GM12873 (cell line): ENCODE data around the gene MYF5.

Experiments
- TF ChIP-seq, protein P1 (sequence below): IDR thresholded peaks from 2 replicates; pipeline ENCODE4 v1.5.1; 2012; ENCODE audit warnings: low read depth, mild to moderate bottlenecking, moderate library complexity, low read length, control low read depth; ENCODE audit not compliant: insufficient read depth; ENCODE audit errors: missing control alignments

MYF5 gene

GRCh38 chr12:80714055-80714454 is 2.7 kb upstream of the MYF5 start:
- TF ChIP-seq, protein P1, sequence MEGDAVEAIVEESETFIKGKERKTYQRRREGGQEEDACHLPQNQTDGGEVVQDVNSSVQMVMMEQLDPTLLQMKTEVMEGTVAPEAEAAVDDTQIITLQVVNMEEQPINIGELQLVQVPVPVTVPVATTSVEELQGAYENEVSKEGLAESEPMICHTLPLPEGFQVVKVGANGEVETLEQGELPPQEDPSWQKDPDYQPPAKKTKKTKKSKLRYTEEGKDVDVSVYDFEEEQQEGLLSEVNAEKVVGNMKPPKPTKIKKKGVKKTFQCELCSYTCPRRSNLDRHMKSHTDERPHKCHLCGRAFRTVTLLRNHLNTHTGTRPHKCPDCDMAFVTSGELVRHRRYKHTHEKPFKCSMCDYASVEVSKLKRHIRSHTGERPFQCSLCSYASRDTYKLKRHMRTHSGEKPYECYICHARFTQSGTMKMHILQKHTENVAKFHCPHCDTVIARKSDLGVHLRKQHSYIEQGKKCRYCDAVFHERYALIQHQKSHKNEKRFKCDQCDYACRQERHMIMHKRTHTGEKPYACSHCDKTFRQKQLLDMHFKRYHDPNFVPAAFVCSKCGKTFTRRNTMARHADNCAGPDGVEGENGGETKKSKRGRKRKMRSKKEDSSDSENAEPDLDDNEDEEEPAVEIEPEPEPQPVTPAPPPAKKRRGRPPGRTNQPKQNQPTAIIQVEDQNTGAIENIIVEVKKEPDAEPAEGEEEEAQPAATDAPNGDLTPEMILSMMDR: no peak

GRCh38 chr12:80714846-80715245 is 1.9 kb upstream of the MYF5 start:
- TF ChIP-seq, protein P1: no peak

DNA sequence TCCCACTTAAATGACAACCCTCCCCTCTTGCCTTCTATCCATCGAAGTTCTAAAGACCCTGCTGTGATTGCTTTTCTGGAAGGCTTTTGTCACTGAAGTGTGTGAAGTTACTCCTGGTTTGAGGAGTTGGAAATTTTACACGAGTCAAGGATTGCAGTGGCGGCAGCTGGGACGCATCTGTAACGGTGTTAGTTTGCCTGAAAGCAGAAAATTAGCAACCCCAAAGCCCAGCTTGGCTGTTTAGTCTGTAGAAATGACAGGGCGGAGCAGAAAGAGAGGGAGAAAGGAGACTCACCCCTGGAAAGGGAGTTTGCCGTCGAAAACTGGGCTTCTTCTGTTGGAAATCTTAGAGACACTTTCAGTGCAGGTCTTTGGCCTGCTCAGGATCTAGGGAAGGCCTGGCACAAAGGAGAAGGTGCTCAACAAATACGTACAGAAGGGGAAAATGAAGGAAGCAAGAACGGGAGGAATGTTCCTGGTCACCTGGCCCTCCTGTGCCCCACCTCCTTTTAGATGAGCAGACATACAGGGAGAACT is 931 bp upstream of the MYF5 start:
- TF ChIP-seq, protein P1: no peak

DNA sequence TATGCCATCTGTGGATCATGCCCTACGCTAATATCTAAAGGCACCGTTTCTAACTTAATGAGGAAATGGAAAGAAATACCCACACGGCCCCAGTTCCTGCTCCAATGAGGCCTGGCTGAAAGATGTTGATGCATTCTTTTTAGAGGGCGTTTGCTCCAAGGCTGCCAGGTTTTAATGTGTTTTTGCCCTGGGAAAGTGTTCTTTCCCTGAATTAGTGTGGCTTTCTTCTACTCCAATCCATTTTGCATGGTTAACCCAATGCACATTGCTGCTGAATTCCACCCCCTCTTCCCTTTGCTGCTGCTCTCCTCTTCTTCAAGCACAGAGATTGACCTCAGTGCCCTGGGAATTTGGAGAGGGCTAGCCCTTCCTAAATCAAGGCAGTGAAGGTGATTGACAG is 1.1 kb downstream of the MYF5 start:
- TF ChIP-seq, protein P1: no peak

DNA sequence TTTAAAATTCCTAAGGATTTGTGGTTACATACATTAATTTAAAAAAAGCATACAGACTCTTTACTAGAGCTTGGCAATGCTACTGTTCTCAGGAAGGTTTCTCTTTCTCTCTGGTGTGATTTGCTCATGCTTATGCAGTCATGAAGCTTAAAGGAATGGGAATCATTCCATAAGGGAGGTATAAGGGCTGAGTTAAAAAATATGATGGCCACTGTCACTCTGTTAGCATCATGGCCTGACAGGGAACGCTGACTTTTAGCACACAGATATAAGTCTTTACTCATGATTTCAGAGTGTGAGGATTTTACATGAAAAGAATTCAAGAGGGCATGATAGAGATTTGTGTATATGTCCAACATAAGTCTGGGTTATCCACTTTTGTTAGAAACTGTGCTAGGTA is 3.8 kb downstream of the MYF5 start:
- TF ChIP-seq, protein P1: no peak

DNA sequence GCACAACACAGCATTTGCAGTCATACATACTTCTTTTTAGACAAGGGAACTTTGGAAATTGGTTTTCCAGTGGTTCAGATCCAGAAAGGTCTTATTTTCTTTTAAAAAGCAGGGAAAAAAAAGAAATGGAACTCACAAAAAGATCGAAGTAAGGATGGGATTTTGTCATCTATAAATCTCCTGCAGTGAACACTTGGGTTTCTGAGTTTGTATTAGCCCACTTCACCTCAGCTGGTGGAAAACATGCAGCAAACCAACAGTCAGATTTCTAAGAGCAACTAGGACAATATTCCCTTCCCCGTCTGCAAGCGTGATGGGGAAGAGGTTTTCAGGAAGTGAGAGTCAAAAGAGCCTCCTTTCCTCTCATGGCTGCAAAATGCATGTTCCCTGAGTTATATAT is 4.6 kb downstream of the MYF5 start:
- TF ChIP-seq, protein P1: no peak

GRCh38 chr12:80745851-80746505 is 29.3 kb downstream of the MYF5 start:
- TF ChIP-seq, protein P1: no peak
